Ascending aorta (tissue), 2 donors: Measurements from ENCODE around the gene PIGBOS1. TPM values are rescaled to one million over a fixed set of nuclear protein-coding genes. Genes with fewer than 3 reads are reported as not detected.

Source experiments
- DNase-seq, 2 donors: peaks; one replicate each; pipeline ENCODE4 v3.0.0-alpha.2; 2019; ENCODE audit warnings: low spot score in 2 of 2
- H3K27ac ChIP-seq, 2 donors: fragments of 200-600 bp; sonication (generic); one replicate each; pipeline ENCODE4 v1.5.1; 2016 to 2017; ENCODE audit warnings: mild to moderate bottlenecking in 1 of 2
- H3K27me3 ChIP-seq: fragments of 200-600 bp; sonication (generic); one replicate; pipeline ENCODE4 v1.5.1; 2017
- H3K36me3 ChIP-seq, 2 donors: fragments of 200-600 bp; sonication (generic); one replicate each; pipeline ENCODE4 v1.5.1; 2016
- H3K4me1 ChIP-seq, 2 donors: fragments of 200-600 bp; sonication (generic); one replicate each; pipeline ENCODE4 v1.5.1; 2016 to 2017; ENCODE audit warnings: mild to moderate bottlenecking in 1 of 2
- H3K4me3 ChIP-seq, 2 donors: fragments of 200-600 bp; sonication (generic); one replicate each; pipeline ENCODE4 v1.5.1; 2016 to 2017; ENCODE audit warnings: mild to moderate bottlenecking in 1 of 2
- H3K9me3 ChIP-seq, 2 donors: fragments of 200-600 bp; sonication (generic); one replicate each; pipeline ENCODE4 v1.5.1; 2016
- intact Hi-C: fragments of 100-400 bp; cut with DNase I; formaldehyde crosslinking; loops from one replicate; pipeline ENCODE4 v1.15.1; 2023
- total RNA-seq: library from RNA; depleted of rRNA; stranded (reverse); fragments of >200 nt; gene quantifications from one replicate; pipeline ENCODE4 v1.1.0, GENCODE V29; 2016
- TF ChIP-seq, protein P1 (sequence below), 3 experiments: fragments of 200-600 bp in 2 of 3; fragments of 450-650 bp in 1 of 3; sonication (generic) in 2 of 3; IDR thresholded peaks; one replicate each; pipeline ENCODE4 v1.5.1; 2016 to 2019; ENCODE audit warnings: antibody characterized with exemption in 3 of 3, mild to moderate bottlenecking in 1 of 3, moderate library complexity in 1 of 3

Gene PIGBOS1
- total RNA-seq, 1 donor from 2014 or later, result 4.7 TPM

DNA sequence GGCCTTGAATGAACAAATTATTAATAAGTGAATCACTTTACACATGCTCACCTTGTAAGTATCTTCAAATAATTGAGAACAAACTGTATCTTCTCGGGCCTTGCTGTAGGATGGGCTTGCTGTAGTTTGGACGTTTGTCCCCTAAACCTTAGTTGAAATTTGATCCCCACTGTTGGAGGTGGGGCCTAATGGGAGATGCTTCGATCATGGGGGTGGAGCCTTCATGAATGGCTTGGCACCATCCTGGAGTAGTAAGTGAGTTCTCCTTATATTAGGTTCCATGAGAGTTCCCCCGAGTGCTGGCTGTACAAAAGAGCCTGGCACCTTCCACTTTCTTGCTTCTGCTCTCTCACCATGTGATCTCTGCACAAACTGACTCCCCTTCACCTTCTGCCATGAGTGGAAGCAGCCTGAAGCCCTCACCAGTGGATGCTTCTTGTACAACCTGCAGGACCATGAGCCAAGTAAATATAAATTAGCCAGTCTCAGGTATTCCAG is 29.4 kb upstream of the PIGBOS1 start:
- Histone ChIP-seq H3K9me3 (no peaks in the 10 kb centered on the region), H3K27me3 (no peaks in the 10 kb centered on the region), H3K36me3 (peaks cover 5% of the 10 kb centered on the region in 2 donors), H3K4me3 (no peak overlapping the region), H3K4me1 (peaks cover 5 to 11% of the 10 kb centered on the region in 2 donors), H3K27ac (no peak overlapping the region)
- TF ChIP-seq, protein P1, sequence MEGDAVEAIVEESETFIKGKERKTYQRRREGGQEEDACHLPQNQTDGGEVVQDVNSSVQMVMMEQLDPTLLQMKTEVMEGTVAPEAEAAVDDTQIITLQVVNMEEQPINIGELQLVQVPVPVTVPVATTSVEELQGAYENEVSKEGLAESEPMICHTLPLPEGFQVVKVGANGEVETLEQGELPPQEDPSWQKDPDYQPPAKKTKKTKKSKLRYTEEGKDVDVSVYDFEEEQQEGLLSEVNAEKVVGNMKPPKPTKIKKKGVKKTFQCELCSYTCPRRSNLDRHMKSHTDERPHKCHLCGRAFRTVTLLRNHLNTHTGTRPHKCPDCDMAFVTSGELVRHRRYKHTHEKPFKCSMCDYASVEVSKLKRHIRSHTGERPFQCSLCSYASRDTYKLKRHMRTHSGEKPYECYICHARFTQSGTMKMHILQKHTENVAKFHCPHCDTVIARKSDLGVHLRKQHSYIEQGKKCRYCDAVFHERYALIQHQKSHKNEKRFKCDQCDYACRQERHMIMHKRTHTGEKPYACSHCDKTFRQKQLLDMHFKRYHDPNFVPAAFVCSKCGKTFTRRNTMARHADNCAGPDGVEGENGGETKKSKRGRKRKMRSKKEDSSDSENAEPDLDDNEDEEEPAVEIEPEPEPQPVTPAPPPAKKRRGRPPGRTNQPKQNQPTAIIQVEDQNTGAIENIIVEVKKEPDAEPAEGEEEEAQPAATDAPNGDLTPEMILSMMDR (IDR thresholded peaks at IDR 0.05), result no peak
- DNase-seq, result no peak
- intact Hi-C loops, result no loop called here

DNA sequence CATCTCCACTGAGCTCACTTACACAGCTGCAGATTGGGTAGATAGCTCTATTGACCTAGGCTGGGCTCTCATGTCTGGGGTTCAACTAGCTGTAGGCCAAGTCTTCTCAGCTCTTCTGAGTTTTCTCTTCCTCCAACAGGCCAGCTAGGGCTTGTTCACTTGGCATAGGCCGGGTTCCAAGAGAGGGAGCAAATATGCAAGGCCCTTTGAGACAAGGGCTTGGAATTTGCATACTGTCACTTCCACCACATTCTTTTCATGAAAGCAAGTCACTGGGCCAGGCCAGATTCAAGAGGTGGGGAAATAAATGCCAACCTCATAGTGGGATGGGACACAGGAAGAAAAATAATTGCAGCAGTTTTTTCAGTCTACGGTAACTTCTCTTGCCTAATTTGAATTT is 25.3 kb upstream of the PIGBOS1 start:
- H3K27ac ChIP-seq, result peak overlapping the region; percentile 65 to 73
- H3K4me3 ChIP-seq, result no peak overlapping the region
- intact Hi-C loops, result no loop called here
- TF ChIP-seq, protein P1 (IDR thresholded peaks at IDR 0.05), result no peak
- peak in 1 of 2 donors; percentile 64 for DNase-seq
- peaks cover 5 to 20% of the 10 kb centered on the region in 2 donors for H3K4me1 ChIP-seq
- H3K9me3 ChIP-seq, result no peaks in the 10 kb centered on the region
- H3K27me3 ChIP-seq, result no peaks in the 10 kb centered on the region
- peaks cover 0 to 8% of the 10 kb centered on the region in 2 donors for H3K36me3 ChIP-seq

DNA sequence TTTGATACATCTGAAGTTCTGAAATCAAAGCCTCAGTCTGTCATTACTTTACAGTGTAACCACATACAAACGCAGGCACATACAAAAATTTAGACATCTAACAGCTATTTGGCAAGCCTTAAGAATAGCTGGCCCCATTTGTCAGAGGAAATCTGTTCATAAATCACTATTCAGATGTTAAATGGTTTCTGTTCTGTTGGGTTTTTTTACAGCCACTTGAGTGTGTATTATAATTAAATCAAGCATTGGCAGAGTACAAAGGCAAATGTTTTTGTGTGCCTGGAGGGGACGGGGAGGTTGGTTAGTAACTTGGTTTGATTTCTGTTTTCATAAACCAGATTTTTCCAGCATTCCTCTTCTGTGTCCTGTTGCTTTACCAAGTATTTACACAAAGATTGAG is 24.2 kb upstream of the PIGBOS1 start:
- no peak overlapping the region for H3K4me3 ChIP-seq
- DNase-seq, result no peak
- peak overlapping the region; percentile 65 to 73 for H3K27ac ChIP-seq
- H3K4me1 ChIP-seq, result peaks cover 5 to 24% of the 10 kb centered on the region in 2 donors
- peaks cover 0 to 4% of the 10 kb centered on the region in 2 donors for H3K36me3 ChIP-seq
- TF ChIP-seq, protein P1 (IDR thresholded peaks at IDR 0.05), result no peak
- intact Hi-C loops, result no loop called here
- H3K9me3 ChIP-seq, result no peaks in the 10 kb centered on the region
- no peaks in the 10 kb centered on the region for H3K27me3 ChIP-seq

DNA sequence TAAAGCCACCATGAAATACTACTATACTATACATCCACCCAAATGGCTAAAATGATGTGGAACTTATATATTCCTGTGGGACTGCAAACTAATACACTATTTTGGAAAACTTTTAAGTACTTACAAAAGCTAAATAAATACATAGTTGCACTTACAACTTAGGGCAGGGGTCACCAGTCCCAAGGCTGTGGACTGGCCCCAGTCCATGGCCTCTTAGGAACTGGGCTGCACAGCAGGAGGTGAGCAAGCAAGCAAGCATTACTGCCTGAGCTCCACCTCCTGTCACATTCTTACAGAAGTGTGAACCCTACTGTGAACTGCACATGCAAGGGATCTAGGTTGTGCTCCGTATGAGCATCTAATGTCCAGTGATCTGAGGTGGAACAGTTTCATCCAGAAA is 18.2 kb upstream of the PIGBOS1 start:
- Histone ChIP-seq H3K9me3 (no peaks in the 10 kb centered on the region), H3K27ac (no peak overlapping the region), H3K27me3 (no peaks in the 10 kb centered on the region), H3K4me3 (no peak overlapping the region), H3K4me1 (peaks cover 0 to 9% of the 10 kb centered on the region in 2 donors), H3K36me3 (peaks cover 0 to 19% of the 10 kb centered on the region in 2 donors)
- TF ChIP-seq, protein P1 (IDR thresholded peaks at IDR 0.05), result no peak
- intact Hi-C loops, result no loop called here
- DNase-seq, result no peak

DNA sequence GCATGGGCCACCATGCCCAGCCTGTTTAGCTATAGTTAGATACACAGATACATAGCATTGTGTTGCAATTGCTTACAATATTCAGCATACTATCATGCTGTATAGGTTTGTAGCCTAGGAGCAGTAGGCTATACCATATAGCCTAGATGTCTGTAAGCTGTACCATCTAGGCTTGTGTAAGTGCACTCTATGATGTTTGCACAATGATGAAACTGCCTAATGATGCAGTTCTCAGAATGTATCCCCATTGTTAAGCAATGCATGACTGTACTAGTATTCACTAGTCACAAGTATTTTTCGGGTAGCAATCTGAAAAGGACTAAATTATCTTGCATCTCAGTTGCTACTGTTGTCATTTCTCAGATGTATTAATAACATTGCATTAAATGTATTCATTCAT is 16.1 kb upstream of the PIGBOS1 start:
- no peaks in the 10 kb centered on the region for H3K27me3 ChIP-seq
- no peaks in the 10 kb centered on the region for H3K9me3 ChIP-seq
- intact Hi-C loops, result no loop called here
- no peak for DNase-seq
- TF ChIP-seq, protein P1 (IDR thresholded peaks at IDR 0.05), result no peak
- H3K4me3 ChIP-seq, result no peak overlapping the region
- no peak overlapping the region for H3K27ac ChIP-seq
- H3K4me1 ChIP-seq, result peaks cover 0 to 7% of the 10 kb centered on the region in 2 donors
- H3K36me3 ChIP-seq, result peaks cover 8 to 32% of the 10 kb centered on the region in 2 donors

DNA sequence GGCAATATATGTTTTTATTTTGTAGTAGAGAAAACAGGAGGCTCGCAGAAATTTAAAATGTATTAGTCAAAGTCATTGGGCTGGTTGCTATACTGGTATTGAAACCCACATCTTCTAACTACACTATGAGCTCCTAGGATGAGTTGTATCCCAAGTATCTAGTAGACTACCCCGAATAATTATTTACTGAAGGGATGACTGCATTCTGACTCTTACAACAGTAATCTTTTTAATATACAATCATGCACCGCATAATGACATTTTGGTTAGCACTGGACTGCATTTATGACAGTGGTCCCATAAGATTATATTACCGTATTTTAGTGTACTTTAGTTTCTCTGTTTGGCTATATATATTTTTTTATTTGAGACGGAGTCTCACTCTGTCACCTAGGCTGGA is 15.4 kb upstream of the PIGBOS1 start:
- DNase-seq, result no peak
- H3K27me3 ChIP-seq, result no peaks in the 10 kb centered on the region
- intact Hi-C loops, result no loop called here
- no peak overlapping the region for H3K27ac ChIP-seq
- H3K4me1 ChIP-seq, result peaks cover 0 to 4% of the 10 kb centered on the region in 2 donors
- no peak overlapping the region for H3K4me3 ChIP-seq
- no peaks in the 10 kb centered on the region for H3K9me3 ChIP-seq
- TF ChIP-seq, protein P1 (IDR thresholded peaks at IDR 0.05), result no peak
- peaks cover 8 to 38% of the 10 kb centered on the region in 2 donors for H3K36me3 ChIP-seq
